HG02798 (cell line): Measurements from ENCODE around the gene PROK2.

ENCODE experiments used
- ATAC-seq: cut with Tn5 transposase; IDR thresholded peaks from one replicate; pipeline ENCODE4 v1.9.1; 2021; ENCODE audit warnings: mild to moderate bottlenecking; ENCODE audit not compliant: unreplicated experiment, poor library complexity

The PROK2 gene

GRCh38 chr3:71751602-71752001 is 33.3 kb downstream of the PROK2 start:
- ATAC-seq: no peak

DNA sequence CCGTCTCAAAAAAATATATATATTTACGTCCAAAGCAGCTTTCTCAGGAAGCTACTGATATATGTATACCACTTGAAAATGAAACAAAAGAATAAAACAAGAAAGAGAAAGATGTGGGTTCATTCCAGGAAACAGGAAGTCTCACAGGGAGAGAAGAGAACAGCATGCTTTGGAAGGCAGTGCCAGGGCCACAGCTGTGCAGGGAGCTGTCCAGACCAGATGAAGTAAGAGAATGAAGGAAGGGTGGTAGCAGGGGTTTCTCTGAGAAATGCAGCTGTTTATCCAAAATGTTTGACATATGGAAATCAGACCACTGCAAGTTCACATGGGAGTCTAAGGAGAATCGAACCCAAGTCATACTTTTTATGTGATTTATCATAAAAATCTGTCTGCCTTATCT is 40.2 kb downstream of the PROK2 start:
- ATAC-seq: no peak

GRCh38 chr3:71742621-71743020 is 42.3 kb downstream of the PROK2 start:
- no peak for ATAC-seq

DNA sequence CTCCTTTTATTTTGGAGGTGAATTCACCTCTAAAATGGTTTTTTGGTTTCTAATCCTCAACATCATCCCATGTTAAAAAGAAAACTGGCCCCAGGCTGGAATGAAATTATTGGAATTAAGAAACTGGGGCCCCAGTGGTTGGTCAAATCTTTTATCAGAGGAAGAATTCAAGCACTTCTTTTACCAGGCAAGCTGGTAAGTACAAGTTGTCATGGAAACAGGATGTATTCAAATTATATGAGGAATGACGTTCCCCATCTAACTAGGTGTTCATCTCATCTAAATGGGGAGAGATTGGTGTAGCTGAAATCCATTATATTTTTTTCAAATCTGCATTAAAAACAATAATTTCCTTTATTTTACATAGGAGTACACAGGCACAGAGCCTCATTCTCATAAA is 50.1 kb downstream of the PROK2 start:
- no peak for ATAC-seq

DNA sequence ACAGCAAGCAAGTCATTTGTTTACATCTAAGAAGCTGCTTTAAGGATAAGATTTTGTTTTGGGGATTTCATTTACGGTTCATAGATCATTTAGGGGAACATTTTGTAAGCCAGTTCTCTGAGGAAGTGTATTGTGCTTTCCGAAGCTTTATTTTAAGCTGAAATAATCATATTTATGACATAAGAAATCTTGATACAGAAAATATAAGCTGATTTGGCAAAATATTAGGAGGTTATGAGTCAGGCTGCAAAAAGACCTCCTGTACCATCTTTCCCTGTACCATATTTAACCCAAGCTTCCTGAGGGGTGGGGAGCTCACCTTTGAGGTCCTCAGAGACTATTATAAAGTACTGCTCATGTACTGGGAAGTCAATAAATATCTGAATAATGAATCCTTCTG is 51.6 kb downstream of the PROK2 start:
- ATAC-seq: no peak

- ATAC-seq: no peak
Measured at GRCh38 chr3:71732637-71733036, 52.3 kb downstream of the PROK2 start.

DNA sequence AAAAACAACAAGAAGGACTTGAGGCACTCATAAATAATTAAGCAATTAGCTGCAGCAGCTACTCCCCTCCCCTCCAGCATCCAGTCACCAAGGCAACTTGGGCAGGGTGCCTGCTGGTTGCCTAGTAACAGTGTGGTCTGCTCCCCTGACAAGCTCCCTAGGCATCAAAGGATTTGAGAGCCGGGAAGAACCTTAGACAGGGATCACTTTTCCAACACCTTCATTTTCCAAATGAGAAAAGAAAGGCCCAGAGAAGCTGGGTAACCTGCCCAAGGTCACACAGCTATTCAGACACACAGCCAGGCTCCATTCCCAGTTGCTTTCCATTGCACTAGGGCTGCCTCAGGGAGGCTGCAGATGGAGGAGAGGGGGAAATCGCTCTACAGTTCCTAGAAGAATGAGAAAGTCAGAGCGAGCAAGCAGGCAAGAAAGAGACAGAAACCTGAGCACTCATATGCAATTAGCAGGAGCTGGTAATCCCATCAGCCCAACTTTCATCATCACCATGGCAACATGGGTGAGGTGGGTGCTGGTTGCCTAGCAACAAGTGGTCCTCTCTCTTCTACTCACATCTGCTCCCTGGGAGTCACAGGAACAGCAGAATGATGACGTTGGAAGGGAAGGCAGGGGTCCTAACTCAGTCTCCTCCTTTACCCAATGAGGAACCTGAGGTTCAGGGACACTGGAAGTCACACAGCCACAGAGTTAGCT is 56.2 kb downstream of the PROK2 start:
- ATAC-seq: no peak

DNA sequence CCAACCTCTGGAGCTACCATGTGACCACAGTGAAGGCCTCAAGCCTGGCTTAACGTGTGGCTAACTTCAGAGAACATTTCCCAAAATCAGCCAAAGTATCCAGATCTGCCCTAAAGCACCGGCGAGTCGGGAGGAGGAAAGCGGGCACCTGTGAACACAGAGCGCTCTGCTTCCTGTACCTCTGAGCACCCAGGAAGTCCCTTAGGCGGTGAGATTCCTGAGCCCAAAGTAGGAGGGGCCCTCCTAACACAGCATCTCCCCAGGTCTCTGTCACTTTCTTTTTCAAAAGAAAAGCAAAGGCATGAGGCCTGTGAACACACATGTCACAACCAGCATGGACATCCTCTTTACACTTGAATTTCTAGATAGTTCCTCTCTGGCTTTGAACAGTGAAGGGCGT is 58.8 kb downstream of the PROK2 start:
- ATAC-seq: no peak

DNA sequence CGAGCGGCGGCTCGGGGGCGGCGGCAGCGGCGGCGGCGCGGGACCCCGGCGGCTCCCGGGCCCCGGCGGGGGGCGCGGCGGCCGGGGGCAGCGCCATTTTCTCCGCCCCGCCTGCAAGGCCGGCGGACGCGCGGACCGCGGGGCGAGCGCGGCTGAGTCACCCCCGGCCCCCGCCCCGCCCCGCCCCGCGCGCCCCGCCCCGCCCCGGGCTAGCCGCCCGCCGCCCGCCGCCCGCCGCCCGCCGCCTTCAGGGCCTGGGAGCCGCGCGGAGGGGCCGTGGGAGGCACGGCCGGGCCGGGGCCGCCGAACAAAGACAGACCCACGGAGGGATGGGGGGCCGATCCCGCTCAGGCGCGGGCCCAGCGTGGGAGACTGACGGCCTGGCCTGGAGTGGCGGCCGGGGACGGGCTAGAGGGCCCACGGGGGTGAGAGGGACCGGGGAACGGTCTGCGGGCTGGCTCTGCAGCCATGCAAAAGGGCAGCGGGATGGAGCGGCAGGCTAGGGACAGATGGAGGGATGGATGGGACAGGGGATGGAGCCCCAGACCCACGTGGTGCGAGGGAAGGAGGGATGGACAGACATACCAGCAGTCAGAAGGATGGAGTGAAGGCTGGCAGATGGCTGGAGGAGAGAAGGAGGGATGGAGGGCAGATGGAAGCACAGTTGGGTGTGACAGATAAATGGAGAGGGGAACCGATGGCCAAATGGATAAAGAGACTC is 59.5 kb downstream of the PROK2 start, which contains the start of gene EIF4E3:
TSS of gene EIF4E3 (minus strand) at position 132 of the 721 bp plus-strand sequence. CDS start at position 97, 35 bp downstream.
- peak; percentile 58 for ATAC-seq

GRCh38 chr3:71724584-71725270 is 60.2 kb downstream of the PROK2 start:
- peak; percentile 48 for ATAC-seq

DNA sequence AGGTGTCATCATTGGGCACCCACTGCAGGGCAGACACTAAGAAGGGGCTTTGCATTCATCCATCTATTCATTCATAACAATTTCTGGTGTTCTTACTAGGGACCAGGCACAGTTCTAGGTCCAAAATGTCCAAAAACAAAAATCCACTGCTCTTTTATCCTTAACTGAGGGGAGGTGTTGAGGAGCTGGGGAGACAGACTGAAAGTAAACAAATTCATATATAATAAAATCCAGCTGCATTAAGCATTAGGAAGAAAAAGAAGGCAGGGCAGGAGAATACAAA is 60.8 kb downstream of the PROK2 start:
- no peak for ATAC-seq

DNA sequence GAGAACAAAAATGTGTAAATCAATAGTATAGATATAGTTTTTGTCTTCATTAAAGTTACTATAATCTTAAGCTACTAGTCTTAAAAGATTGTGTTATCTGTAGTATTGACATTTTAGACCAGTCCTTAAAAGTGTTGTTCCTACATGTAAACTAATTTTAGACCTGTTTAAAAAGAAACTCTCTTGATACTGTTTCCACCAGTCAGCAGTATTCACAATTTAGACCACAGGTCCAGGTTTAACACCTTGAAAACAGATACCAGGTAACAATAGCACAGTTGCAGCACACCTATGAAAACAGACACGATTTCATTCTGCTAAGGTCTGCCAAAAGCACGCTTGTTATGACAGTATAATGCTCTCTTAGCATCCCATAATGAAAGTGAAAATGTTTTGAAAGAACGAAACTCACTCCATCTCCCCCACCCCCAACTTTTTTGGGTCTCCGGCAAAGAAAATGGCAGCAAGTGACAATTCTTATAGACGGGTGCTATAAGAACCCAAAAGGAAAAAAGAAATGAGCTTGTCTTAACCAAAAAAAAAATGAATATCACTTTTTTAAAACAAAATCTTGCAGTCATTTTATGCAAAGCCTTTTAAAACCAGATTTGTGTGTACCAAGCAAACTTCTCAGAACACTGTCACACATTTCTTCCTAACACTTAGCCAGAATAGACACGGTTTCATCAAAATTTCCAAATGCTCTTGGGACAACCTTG is 61.3 kb downstream of the PROK2 start:
- ATAC-seq: peak; percentile 40

GRCh38 chr3:71722693-71723092 is 62.3 kb downstream of the PROK2 start:
- no peak for ATAC-seq
